Stimulated activated CD4-positive, alpha-beta T cell treated with anti-CD3 and anti-CD28 coated beads, TNF-alpha, amount 100 ng/mL, for 4 hours (primary cell): ENCODE data around the gene PLA2G2C.
"Not testable (repeated sequence)": the region's sequence is repeated elsewhere in the genome, so short reads cannot be mapped to it uniquely, and the experiment has no call there.

ENCODE experiments used
- DNase-seq, 3 experiments: peaks; one replicate each; pipeline ENCODE4 v3.0.0-alpha.2; 2020; ENCODE audit warnings: low read depth in 3 of 3

PLA2G2C gene

DNA sequence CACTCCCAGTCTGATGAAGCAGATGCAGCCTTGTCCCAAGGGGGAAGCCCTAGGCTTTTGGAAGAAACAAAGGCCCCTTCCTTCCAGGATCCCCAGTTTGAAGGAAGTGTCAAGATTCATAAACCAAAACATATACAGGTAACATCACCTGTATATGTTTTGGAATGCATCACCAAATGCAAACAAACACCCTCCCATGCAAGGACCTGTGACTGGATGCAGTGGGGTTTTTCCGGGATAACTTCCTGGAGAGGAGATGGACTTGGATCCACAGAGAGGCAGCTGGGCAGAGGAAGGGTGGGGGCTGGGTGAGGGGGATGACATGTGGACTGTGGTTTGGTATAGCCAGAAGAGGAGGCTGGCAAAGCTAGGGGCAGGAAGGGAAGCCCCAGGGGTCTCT, 48.7 kb downstream of the PLA2G2C start:
- DNase-seq: no peak

GRCh38 chr1:20137055-20137454, 49.3 kb downstream of the PLA2G2C start:
- no peak for DNase-seq

- no peak for DNase-seq
Observed at GRCh38 chr1:20136249-20136648, 50.1 kb downstream of the PLA2G2C start.

GRCh38 chr1:20134995-20135394, 51.3 kb downstream of the PLA2G2C start:
- no peak for DNase-seq

GRCh38 chr1:20130518-20130917, 55.8 kb downstream of the PLA2G2C start:
- not testable (repeated sequence) for DNase-seq

DNA sequence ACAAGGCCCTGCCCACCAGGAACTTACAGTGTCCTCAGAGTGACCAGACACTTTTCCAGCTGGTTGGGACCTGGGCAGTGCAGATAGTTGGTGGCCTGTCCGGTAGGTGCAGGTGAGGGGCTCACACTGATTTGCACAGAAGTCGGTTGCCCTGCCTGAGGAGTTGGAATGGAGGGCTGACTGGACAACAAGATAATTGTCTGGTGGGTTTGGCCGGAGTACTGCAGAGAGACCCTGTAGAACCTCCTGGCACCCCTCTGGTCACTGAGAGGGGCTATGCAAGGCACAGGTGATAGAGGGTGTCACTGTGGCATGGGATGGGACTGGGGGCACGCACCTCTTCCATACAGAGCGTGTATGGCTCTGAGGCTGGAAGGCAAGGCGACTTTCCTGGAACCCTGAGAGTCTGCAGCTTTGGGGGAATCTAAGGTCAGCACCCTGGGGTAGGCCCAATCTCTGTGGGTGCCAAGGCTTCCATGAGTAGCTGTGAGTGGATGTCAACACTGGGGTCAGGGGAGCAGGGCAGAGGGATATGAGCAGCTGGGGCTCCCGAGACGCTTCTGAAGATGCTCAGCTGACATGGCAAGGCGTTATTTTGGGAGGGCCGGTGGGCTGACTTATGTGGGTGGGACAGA, 59.4 kb downstream of the PLA2G2C start:
- no peak for DNase-seq

DNA sequence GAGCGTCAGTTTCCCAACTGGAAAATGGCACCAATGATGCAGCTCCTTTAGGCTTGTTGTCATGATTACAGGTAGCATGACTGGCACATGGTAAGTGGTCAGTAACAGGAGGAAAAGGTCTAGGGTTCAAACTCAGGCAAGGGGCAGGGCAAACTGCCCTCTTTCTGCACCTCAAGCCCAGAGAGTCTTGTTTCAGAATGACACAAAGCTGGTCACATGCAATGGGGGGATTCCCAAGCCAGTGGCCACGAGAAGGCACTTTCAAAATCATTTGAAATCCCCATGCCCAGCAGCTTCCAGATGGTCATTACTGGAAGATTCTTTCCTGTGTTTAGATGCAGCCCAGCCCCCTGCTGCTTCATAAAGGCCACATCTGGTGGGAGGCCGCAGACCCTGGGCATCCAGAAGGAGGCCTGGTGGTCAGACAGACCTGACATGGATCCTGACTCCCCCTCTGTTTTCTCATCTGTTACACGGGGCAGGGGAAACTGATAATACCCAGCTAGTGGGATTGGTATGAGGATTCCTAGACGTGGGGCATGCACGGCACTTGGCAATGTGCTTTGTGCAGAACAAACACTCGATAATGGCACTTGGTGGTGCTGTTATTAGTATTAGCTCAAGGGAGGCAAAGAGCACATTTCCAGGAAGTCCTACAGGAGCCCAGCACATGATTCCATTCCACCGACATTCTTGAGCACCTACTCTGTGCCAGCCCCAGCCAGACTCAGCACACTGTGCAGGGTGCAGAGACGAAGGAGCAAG, 60.1 kb downstream of the PLA2G2C start:
- DNase-seq: no peak

DNA sequence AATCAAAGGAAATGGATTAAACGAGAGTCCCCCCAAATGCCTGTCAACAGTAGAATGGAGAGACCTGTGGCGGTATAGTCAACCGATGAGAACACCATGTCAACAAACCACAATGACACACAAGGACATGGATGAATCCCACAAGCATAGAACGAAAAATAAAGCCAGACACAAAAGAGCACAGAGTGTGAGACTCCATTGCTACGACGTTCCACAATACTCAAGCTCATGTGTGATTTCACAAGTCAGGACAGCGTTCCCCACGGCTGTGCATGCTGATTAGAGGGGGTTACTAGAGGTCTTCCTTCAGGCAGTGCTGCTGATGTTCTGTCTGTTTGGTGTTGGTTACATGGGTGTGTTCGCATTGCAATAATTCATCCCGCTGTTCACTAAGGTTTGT, 61.2 kb downstream of the PLA2G2C start:
- DNase-seq: no peak

DNA sequence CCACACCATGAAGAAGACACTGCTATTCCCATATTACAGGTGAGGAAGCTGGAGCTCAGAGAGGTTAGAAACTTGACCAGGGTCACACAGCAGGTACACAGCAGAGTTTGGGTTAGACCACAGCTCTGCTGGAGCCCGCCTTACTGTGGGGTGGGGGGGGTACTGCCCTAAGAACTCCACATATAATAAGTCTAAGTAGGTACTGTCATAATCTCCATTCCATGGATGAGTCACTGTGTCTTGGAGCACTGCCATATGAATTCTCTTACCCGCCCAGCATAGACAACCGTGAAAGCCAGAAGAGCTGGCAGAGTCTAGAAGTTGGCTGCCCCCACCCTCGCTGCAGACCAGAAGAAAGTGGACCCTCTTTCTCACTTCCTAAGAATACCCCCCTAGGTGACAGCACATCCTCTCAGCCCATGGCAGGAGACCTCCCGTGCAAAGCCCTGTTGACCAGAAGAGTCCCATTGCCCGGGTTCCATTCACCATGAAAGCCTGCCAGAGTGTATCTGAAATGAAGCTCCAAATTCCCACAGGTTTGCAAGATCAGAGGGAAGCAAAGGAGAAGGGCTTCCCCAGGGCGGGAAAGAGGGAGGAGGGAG, 61.8 kb downstream of the PLA2G2C start:
- no peak for DNase-seq

DNA sequence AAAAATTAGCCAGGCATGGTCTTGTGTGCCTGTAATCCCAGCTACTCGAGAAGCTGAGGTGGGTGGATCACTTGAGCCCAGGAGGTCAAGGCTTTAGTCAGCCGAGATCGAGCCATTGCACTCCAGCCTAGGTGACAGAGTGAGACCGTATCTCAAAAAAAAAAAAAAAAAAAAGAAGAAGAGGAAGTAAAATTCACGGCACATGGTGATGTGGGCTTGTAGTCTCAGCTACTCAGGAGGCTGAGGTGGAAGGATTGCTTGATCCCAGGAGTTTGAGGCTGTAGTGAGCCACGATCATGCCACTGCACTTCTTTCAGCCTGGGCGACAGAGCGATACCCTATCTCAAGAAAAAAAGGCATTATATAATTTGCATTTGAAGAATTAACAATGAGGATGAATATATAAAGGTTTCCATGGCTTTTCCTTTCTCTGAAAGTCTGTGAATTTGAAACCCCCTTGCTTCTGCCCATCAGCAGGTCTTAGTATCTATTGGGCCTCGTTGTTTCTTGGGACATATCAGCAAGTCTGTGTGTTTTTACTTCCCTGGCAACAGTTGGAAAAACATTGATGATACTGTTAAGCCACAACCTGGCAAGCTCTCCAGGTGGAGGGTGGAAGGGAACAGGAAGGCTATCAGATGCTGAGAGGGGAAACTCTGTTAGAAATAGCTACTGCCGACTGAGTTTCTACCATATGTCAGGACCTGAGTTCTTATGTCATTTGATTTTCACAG, 62.4 kb downstream of the PLA2G2C start:
- DNase-seq: no peak

DNA sequence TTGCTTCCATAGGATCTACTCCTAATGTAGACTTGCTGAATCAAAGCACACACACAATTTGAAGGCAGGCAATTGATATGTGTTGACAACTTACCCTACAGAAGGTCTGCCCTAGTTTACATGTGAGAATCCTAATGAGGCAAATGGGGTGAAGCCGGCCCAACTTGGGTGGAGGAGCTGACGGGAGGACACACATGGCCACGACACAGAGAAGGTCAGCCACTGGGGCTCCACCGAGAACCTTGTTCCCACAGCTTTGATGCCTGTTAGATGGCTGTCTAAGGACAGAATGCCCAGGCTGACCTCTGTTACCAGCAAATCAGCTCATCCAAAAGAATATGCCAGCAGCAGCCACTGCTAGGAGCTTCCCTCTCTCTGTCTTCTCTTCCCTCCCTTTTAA, 65.5 kb downstream of the PLA2G2C start:
- no peak for DNase-seq

DNA sequence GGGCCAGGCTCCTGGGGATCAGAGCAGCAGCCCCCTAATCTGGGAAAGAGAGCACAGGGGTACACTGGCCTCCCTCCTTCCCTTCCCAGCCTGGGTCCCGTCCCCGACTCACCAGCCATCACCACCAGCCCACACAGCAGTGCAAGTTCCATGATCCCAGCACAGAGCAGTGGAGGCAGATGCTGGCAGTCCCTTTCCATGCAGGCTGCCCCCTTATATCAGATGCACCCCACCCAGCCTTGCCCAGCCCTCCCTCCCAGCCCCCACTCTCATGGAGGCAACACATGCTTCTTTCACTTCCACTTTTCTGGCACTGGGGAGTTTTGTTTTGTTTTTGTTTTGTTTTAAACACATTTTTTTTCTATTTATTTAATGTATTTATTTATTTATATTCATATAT, 67.0 kb downstream of the PLA2G2C start, which contains the start of gene PLA2G2D:
Gene PLA2G2D (minus strand): TSS at position 190 of the 400 bp plus-strand sequence. CDS start 38 bp downstream, at position 152.
- DNase-seq: no peak

DNA sequence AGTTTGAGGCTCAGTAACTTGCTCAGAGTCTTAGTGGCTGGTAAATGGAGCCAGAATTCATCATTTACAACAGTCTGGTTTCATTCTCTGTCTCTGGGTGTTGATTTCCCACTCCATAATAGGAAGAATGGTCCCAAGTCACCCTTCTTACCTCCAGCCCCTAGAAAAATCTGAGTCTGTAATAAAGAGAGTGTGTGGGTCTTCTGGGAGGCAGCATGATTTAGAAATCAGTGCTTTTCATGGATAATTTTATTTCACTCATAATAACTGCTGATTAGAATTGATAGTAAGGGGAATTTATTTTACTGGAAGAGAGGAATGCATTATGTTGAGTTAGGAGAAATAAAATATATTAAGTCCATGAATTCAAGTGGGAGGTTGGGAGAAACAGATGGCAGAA, 69.1 kb downstream of the PLA2G2C start:
- DNase-seq: no peak

DNA sequence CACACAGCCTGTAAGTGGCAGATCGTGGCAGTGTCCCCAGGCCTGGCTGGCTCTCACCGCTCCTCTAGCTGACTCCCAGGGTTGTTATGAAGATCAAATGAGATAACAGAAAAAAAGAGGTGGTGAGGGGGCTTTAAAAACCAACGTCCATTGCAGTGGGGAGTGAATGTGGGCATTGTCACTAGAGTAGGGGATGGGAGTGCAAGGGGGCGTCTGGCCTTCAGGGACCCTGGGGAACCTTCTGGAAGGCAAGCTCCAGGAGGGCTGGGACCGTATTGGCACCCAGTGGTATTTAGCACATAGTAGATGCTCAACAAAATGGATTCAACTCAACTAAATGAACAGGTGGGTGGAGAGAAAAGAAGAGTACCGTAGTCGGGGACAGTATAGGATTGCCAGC, 70.4 kb downstream of the PLA2G2C start:
- DNase-seq: no peak

- no peak for DNase-seq
Observed at GRCh38 chr1:20115479-20115878, 70.8 kb downstream of the PLA2G2C start.

DNA sequence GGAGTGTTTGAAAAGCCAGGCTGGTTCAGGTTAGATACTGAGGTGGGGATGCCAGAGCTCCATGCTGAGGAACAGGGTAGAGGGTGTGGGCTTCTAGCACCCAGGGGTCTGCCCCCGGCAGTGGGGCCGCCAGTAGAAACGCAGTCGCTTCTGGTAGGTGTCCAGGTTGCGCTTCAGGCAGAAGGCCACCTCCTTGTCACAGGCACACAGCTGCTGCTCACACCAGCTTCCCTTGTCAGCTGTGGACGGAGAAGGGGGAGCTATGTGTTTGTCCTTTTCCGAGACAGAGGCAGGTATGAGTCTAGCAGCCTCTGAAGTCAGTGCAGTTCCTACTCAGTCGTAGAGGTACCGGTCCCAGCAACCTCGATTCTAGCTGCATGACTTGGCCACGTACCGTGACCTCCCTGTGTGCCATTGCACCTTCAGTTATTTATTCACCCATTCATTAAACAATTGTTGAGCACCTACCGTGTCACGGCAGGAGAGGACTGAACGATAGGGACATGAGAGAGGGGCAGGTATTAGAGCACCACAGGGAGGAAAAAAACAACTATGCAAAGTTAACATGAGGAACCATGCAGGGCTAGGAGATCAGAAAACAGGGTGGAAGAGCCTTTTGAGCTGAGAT, 72.2 kb downstream of the PLA2G2C start:
- DNase-seq: no peak
